Memory B cell (primary cell): ENCODE measurements around the gene EIF3I.

Source experiments
- ATAC-seq: fragments of 150-1000 bp; cut with Tn5 transposase; 2 replicates; pipeline ENCODE4 v1.10.0; 2021; ENCODE audit warnings: low read depth, mild to moderate bottlenecking, moderate library complexity
- DNase-seq, 2 donors: peaks; one replicate each; pipeline ENCODE4 v3.0.0; 2022; ENCODE audit warnings: low spot score in 2 of 2
- H3K27ac Mint-ChIP-seq: one replicate; pipeline ENCODE4 v1.8.0; 2022; ENCODE audit warnings: mild to moderate bottlenecking, moderate library complexity, mixed read lengths
- H3K27me3 Mint-ChIP-seq: one replicate; pipeline ENCODE4 v1.8.0; 2022; ENCODE audit warnings: mixed read lengths
- H3K36me3 Mint-ChIP-seq: one replicate; pipeline ENCODE4 v1.8.0; 2022; ENCODE audit warnings: mild to moderate bottlenecking, mixed read lengths
- H3K4me1 Mint-ChIP-seq: one replicate; pipeline ENCODE4 v1.8.0; 2022; ENCODE audit warnings: mixed read lengths
- H3K4me3 Mint-ChIP-seq: one replicate; pipeline ENCODE4 v1.8.0; 2022; ENCODE audit warnings: mild to moderate bottlenecking, moderate library complexity, mixed read lengths
- H3K9me3 Mint-ChIP-seq: one replicate; pipeline ENCODE4 v1.8.0; 2022; ENCODE audit warnings: mixed read lengths

The EIF3I gene

GRCh38 chr1:32221980-32222755, at the start of gene EIF3I, which contains the start of gene TMEM234:
Gene EIF3I, plus strand, starts transcription at chr1:32222407. Its CDS starts 35 bp downstream, at chr1:32222442.
Gene TMEM234, minus strand, starts transcription at chr1:32222353. Its CDS starts 31 bp downstream, at chr1:32222322.
- ATAC-seq (peak; percentile 93), DNase-seq (peak; percentile 84 to 85)
- H3K27me3 Mint-ChIP-seq: no peaks in the 10 kb centered on the region
- H3K36me3 Mint-ChIP-seq: peaks cover 13% of the 10 kb centered on the region
- peak within 1 kb of the TSS; percentile 97 for H3K27ac Mint-ChIP-seq
- H3K9me3 Mint-ChIP-seq: no peaks in the 10 kb centered on the region
- H3K4me3 Mint-ChIP-seq: peak within 1 kb of the TSS; percentile 98
- H3K4me1 Mint-ChIP-seq: peaks cover 22% of the 10 kb centered on the region

- Mint-ChIP-seq H3K4me3 (no peak overlapping the region), H3K27me3 (no peaks in the 10 kb centered on the region), H3K27ac (no peak overlapping the region), H3K36me3 (peaks cover 25% of the 10 kb centered on the region), H3K9me3 (no peaks in the 10 kb centered on the region), H3K4me1 (peaks cover 2% of the 10 kb centered on the region)
- ATAC-seq: no peak
- DNase-seq: no peak
Observed at GRCh38 chr1:32172621-32173245, 49.5 kb upstream of the EIF3I start.

- Mint-ChIP-seq H3K9me3 (no peaks in the 10 kb centered on the region), H3K4me3 (peak overlapping the region; percentile 88), H3K4me1 (peaks cover 24% of the 10 kb centered on the region), H3K27ac (peak overlapping the region; percentile 97), H3K27me3 (no peaks in the 10 kb centered on the region), H3K36me3 (peaks cover 7% of the 10 kb centered on the region)
- ATAC-seq: no peak
- no peak for DNase-seq
Observed at GRCh38 chr1:32178380-32179192, 43.6 kb upstream of the EIF3I start.

- H3K4me1 Mint-ChIP-seq: peaks cover 28% of the 10 kb centered on the region
- no peak for ATAC-seq
Observed at GRCh38 chr1:32179193-32179442, 43.1 kb upstream of the EIF3I start.

GRCh38 chr1:32179443-32180185, 42.6 kb upstream of the EIF3I start, which contains the start of gene TXLNA:
Gene TXLNA, plus strand, starts transcription at chr1:32179675. Its CDS starts 671 bp downstream, at chr1:32180346.
- Mint-ChIP-seq H3K9me3 (no peaks in the 10 kb centered on the region), H3K4me1 (peaks cover 30% of the 10 kb centered on the region), H3K27ac (peak within 1 kb of the TSS; percentile 97), H3K4me3 (peak within 1 kb of the TSS; percentile 88), H3K36me3 (peaks cover 12% of the 10 kb centered on the region), H3K27me3 (no peaks in the 10 kb centered on the region)
- DNase-seq (peak; percentile 83 to 85), ATAC-seq (peak; percentile 89)

More at GRCh38 chr1:32179193-32179442, 43.1 kb upstream of the EIF3I start:
- H3K4me3 Mint-ChIP-seq: peak overlapping the region; percentile 88
- H3K27ac Mint-ChIP-seq: peak overlapping the region; percentile 97
- no peaks in the 10 kb centered on the region for H3K9me3 Mint-ChIP-seq
- no peak for DNase-seq
- no peaks in the 10 kb centered on the region for H3K27me3 Mint-ChIP-seq
- peaks cover 10% of the 10 kb centered on the region for H3K36me3 Mint-ChIP-seq

GRCh38 chr1:32180186-32181060, 41.8 kb upstream of the EIF3I start:
- H3K4me1 Mint-ChIP-seq: peaks cover 34% of the 10 kb centered on the region

GRCh38 chr1:32181065-32181464, 41.1 kb upstream of the EIF3I start:
- Mint-ChIP-seq H3K27me3 (no peaks in the 10 kb centered on the region), H3K27ac (peak overlapping the region; percentile 97), H3K36me3 (peaks cover 18% of the 10 kb centered on the region), H3K4me3 (peak overlapping the region; percentile 88), H3K4me1 (peaks cover 36% of the 10 kb centered on the region), H3K9me3 (no peaks in the 10 kb centered on the region)
- DNase-seq: no peak
- ATAC-seq: no peak

More at GRCh38 chr1:32180186-32181060, 41.8 kb upstream of the EIF3I start:
- no peaks in the 10 kb centered on the region for H3K27me3 Mint-ChIP-seq
- peaks cover 16% of the 10 kb centered on the region for H3K36me3 Mint-ChIP-seq
- peak overlapping the region; percentile 88 for H3K4me3 Mint-ChIP-seq
- H3K9me3 Mint-ChIP-seq: no peaks in the 10 kb centered on the region
- DNase-seq (no peak), ATAC-seq (no peak)
- H3K27ac Mint-ChIP-seq: peak overlapping the region; percentile 97

- Mint-ChIP-seq H3K36me3 (peaks cover 23% of the 10 kb centered on the region), H3K4me3 (peak overlapping the region; percentile 88), H3K27me3 (no peaks in the 10 kb centered on the region), H3K4me1 (peaks cover 41% of the 10 kb centered on the region), H3K9me3 (no peaks in the 10 kb centered on the region), H3K27ac (peak overlapping the region; percentile 35)
- ATAC-seq: no peak
- no peak for DNase-seq
Observed at GRCh38 chr1:32181563-32181962, 40.6 kb upstream of the EIF3I start.

GRCh38 chr1:32182060-32182459, 40.1 kb upstream of the EIF3I start:
- H3K9me3 Mint-ChIP-seq: no peaks in the 10 kb centered on the region
- DNase-seq (no peak), ATAC-seq (no peak)
- no peaks in the 10 kb centered on the region for H3K27me3 Mint-ChIP-seq
- no peak overlapping the region for H3K4me3 Mint-ChIP-seq
- H3K4me1 Mint-ChIP-seq: peaks cover 42% of the 10 kb centered on the region
- no peak overlapping the region for H3K27ac Mint-ChIP-seq
- H3K36me3 Mint-ChIP-seq: peaks cover 24% of the 10 kb centered on the region

- H3K9me3 Mint-ChIP-seq: no peaks in the 10 kb centered on the region
- no peak overlapping the region for H3K4me3 Mint-ChIP-seq
- peaks cover 31% of the 10 kb centered on the region for H3K36me3 Mint-ChIP-seq
- no peaks in the 10 kb centered on the region for H3K27me3 Mint-ChIP-seq
- ATAC-seq (no peak), DNase-seq (no peak)
- peaks cover 42% of the 10 kb centered on the region for H3K4me1 Mint-ChIP-seq
- H3K27ac Mint-ChIP-seq: no peak overlapping the region
Observed at GRCh38 chr1:32184650-32185049, 37.6 kb upstream of the EIF3I start.

GRCh38 chr1:32186077-32186476, 36.1 kb upstream of the EIF3I start:
- Mint-ChIP-seq H3K27ac (no peak overlapping the region), H3K4me3 (no peak overlapping the region), H3K27me3 (no peaks in the 10 kb centered on the region), H3K36me3 (peaks cover 35% of the 10 kb centered on the region), H3K9me3 (no peaks in the 10 kb centered on the region), H3K4me1 (peaks cover 33% of the 10 kb centered on the region)
- DNase-seq (no peak), ATAC-seq (no peak)

GRCh38 chr1:32186491-32186890, 35.7 kb upstream of the EIF3I start:
- peaks cover 31% of the 10 kb centered on the region for H3K36me3 Mint-ChIP-seq
- no peak overlapping the region for H3K27ac Mint-ChIP-seq
- no peak for ATAC-seq
- H3K27me3 Mint-ChIP-seq: no peaks in the 10 kb centered on the region
- H3K9me3 Mint-ChIP-seq: no peaks in the 10 kb centered on the region
- H3K4me1 Mint-ChIP-seq: peaks cover 28% of the 10 kb centered on the region
- DNase-seq: no peak
- H3K4me3 Mint-ChIP-seq: no peak overlapping the region

- Mint-ChIP-seq H3K4me3 (no peak overlapping the region), H3K36me3 (peaks cover 38% of the 10 kb centered on the region), H3K27me3 (no peaks in the 10 kb centered on the region), H3K9me3 (no peaks in the 10 kb centered on the region), H3K4me1 (peaks cover 23% of the 10 kb centered on the region), H3K27ac (no peak overlapping the region)
- DNase-seq (no peak), ATAC-seq (no peak)
Observed at GRCh38 chr1:32187850-32188249, 34.4 kb upstream of the EIF3I start.
